Activated naive CD8-positive, alpha-beta T cell treated with anti-CD3 and anti-CD28 coated beads, Interleukin-2, amount 10 ng/mL, durations not matched to agents 7 days and 5 days (primary cell): ENCODE measurements around the gene TSPAN7. TPM values are rescaled to one million over a fixed set of nuclear protein-coding genes. Genes with fewer than 3 reads are reported as not detected.

Experiments
- ATAC-seq: fragments of 150-1000 bp; cut with Tn5 transposase; one replicate; pipeline ENCODE4 v1.10.0; 2021; ENCODE audit warnings: low read depth, moderate library complexity
- POLR2A ChIA-PET: fragments of 350-600 bp; sonication (Branson Sonifier 250); formaldehyde crosslinking; loops from one replicate; lab custom pipeline; 2021; ENCODE audit warnings: antibody characterized with exemption; lab: Charles Lee
- DNase-seq: peaks from one replicate; pipeline ENCODE4 v3.0.0; 2021
- H3K27ac Mint-ChIP-seq: one replicate; pipeline ENCODE4 v1.8.0; 2022; ENCODE audit warnings: mild to moderate bottlenecking, mixed read lengths
- H3K27me3 Mint-ChIP-seq: one replicate; pipeline ENCODE4 v1.8.0; 2022; ENCODE audit warnings: mild to moderate bottlenecking, moderate library complexity, mixed read lengths
- H3K36me3 Mint-ChIP-seq: one replicate; pipeline ENCODE4 v1.8.0; 2021; ENCODE audit warnings: mild to moderate bottlenecking, mixed read lengths
- H3K4me1 Mint-ChIP-seq: one replicate; pipeline ENCODE4 v1.8.0; 2021; ENCODE audit warnings: mixed read lengths
- H3K4me3 Mint-ChIP-seq: one replicate; pipeline ENCODE4 v1.8.0; 2022; ENCODE audit warnings: mild to moderate bottlenecking, moderate library complexity, mixed read lengths
- H3K9me3 Mint-ChIP-seq: one replicate; pipeline ENCODE4 v1.8.0; 2021; ENCODE audit warnings: mixed read lengths
- total RNA-seq, 2 experiments: library from RNA; stranded (reverse); gene quantifications; one replicate each; pipeline ENCODE4 v1.2.3, GENCODE V29; 2021

TSPAN7 gene
- total RNA-seq, 2 experiments from 2014 or later = not detected

DNA sequence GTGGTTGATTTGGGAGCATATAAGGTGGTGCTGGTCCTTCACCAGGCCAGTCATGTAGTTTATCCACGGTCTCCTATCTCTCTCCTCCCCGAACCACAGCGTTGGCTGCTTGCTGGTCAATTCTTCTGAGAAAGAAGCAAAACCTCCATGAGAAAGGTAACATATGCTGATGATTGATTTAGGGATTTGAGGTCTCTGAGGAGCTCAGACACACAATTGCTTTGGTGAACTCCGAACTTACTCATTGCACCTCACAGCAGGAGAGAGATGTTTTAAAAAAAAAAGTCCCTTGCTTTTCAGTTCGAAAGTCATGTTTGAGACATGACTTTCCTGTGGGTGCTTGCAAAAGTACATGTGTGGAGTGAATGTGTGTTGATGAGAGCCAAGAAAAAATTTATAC lies 100.2 kb downstream of the TSPAN7 start:
- POLR2A ChIA-PET = no interaction called here
- Mint-ChIP-seq H3K27ac (no peak overlapping the region), H3K9me3 (no peaks in the 10 kb centered on the region), H3K36me3 (no peaks in the 10 kb centered on the region), H3K27me3 (peaks cover 2% of the 10 kb centered on the region), H3K4me1 (no peaks in the 10 kb centered on the region), H3K4me3 (no peak overlapping the region)
- ATAC-seq (no peak), DNase-seq (no peak)

DNA sequence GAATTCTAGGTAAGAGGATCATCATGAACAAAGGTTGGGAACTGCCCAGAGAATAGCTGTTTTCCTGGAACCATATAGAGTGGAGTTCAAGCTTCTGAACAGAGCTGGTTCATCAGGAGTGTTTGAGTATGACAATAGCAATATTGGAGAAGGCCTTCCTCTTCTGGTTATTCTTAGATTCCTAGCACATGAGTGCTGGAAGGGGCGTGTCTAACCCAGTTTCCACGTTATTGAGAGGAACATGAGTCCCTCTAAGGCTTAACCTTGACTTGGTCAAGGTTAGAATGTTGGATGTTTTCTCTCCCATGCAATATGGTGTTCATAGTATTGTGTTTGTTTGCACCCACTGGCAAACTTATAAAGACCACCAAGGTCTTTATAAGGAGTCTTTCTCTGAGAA lies 101.3 kb downstream of the TSPAN7 start:
- Mint-ChIP-seq H3K27ac (no peak overlapping the region), H3K27me3 (peaks cover 2% of the 10 kb centered on the region), H3K9me3 (no peaks in the 10 kb centered on the region), H3K36me3 (no peaks in the 10 kb centered on the region), H3K4me1 (no peaks in the 10 kb centered on the region), H3K4me3 (no peak overlapping the region)
- ATAC-seq (no peak), DNase-seq (no peak)
- POLR2A ChIA-PET = no interaction called here

DNA sequence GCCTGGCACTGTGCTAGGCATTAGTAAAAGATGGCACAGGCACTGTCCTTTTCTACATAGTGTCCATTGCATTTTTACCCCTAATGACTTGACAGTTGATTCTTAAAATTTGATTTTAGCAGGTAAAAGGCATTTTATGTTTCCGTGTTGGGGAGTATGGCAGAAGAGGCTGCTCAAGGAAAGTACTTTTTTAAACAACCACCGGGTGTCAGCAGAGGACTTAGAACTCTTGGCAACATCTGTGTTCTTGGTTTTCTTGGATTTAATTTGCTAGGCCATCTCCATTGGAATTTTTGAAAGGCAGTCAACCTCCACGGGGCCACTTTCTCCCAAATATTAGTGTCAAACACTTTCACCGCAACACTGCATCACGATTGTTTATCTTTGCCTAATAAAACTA lies 102.9 kb downstream of the TSPAN7 start:
- no peaks in the 10 kb centered on the region for H3K36me3 Mint-ChIP-seq
- ATAC-seq (no peak), DNase-seq (no peak)
- H3K9me3 Mint-ChIP-seq = no peaks in the 10 kb centered on the region
- no peaks in the 10 kb centered on the region for H3K4me1 Mint-ChIP-seq
- no peak overlapping the region for H3K4me3 Mint-ChIP-seq
- no peak overlapping the region for H3K27ac Mint-ChIP-seq
- peaks cover 2% of the 10 kb centered on the region for H3K27me3 Mint-ChIP-seq
- POLR2A ChIA-PET = no interaction called here

DNA sequence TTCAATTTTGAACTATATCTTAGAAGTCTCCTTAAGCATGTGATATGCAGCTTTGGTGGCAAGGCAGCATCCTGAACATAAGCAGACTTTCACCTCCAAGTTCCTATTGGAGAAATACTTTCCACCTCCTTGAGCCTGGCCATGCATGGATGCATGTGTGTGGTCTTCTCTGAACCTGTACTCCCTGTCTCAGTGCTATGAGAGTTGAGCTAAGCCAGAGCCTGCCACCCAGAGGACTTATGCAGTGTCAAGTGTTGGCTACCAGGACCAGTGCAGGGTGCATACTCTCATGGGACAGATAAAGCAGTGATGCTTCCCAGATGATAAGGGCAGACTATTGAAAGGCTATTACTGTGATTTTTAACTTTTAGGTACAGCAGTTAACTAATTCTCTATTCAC lies 105.6 kb downstream of the TSPAN7 start:
- no peak for ATAC-seq
- no peak for DNase-seq
- H3K27ac Mint-ChIP-seq = no peak overlapping the region
- H3K4me3 Mint-ChIP-seq = no peak overlapping the region
- peaks cover 2% of the 10 kb centered on the region for H3K27me3 Mint-ChIP-seq
- H3K36me3 Mint-ChIP-seq = no peaks in the 10 kb centered on the region
- H3K9me3 Mint-ChIP-seq = no peaks in the 10 kb centered on the region
- POLR2A ChIA-PET = no interaction called here
- H3K4me1 Mint-ChIP-seq = no peaks in the 10 kb centered on the region

DNA sequence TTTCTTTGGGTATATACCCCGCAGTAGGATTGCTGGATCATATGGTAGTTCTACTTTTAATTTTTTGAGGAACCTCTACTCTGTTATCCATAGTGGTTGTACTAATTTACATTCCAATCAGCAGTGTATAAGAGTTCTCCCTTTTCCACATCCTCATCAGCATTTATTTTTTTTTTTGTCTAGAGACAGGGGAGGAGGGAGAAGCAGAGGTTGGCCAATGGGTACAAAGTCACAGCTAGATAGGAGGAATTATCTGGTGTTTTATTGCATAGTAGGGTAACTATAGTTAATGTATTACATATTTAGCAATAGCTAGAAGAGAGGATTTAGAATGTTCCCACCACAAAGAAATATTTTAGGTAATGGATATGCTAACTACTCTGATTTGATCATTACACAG lies 107.4 kb downstream of the TSPAN7 start:
- Mint-ChIP-seq H3K9me3 (no peaks in the 10 kb centered on the region), H3K4me1 (no peaks in the 10 kb centered on the region), H3K36me3 (no peaks in the 10 kb centered on the region), H3K27me3 (no peaks in the 10 kb centered on the region), H3K27ac (no peak overlapping the region), H3K4me3 (no peak overlapping the region)
- POLR2A ChIA-PET = no interaction called here
- ATAC-seq (no peak), DNase-seq (no peak)

DNA sequence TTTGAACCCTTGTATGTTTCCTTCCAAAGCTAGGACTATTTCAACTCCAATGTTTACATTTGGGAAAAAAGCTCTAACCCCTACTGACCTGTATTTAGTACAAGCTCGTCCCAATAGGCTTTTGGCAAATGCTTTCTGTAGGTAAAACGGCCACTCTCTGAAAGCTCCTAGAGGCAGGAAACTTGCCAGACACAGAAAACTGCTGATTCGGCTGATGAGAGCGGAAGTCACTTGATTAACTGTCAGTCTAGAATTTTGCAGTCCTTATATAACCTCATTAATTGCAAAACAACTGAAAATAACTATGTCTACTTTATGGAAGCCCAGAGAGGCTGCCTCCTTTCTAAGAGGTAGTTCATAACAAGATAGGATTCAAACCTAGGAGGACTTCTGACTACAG lies 108.1 kb downstream of the TSPAN7 start:
- no peak for DNase-seq
- H3K27ac Mint-ChIP-seq = no peak overlapping the region
- ATAC-seq = no peak
- POLR2A ChIA-PET = no interaction called here
- no peaks in the 10 kb centered on the region for H3K4me1 Mint-ChIP-seq
- H3K36me3 Mint-ChIP-seq = no peaks in the 10 kb centered on the region
- H3K4me3 Mint-ChIP-seq = no peak overlapping the region
- H3K9me3 Mint-ChIP-seq = no peaks in the 10 kb centered on the region
- H3K27me3 Mint-ChIP-seq = no peaks in the 10 kb centered on the region

DNA sequence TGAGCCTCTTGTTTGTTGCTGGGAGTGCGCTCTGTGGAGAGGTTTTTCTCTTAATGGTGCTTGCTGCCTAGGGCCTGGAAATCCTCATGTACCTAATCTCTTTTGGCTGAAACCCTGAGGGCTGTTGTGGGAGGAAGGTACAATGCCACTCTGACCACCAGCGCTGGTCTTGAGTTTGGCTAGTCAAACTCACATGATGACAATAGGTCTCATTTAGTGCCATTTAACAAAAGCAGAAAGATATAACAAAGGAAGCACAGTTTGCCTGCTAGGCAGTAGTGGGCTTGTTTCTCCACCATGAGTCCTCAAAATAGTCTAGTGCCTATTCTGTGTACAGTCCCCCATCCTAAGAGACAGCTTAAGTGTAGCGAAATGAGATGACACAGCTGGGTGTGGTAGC lies 111.3 kb downstream of the TSPAN7 start:
- ATAC-seq (no peak), DNase-seq (no peak)
- POLR2A ChIA-PET = no interaction called here
- Mint-ChIP-seq H3K4me1 (no peaks in the 10 kb centered on the region), H3K36me3 (no peaks in the 10 kb centered on the region), H3K27me3 (peaks cover 2% of the 10 kb centered on the region), H3K4me3 (no peak overlapping the region), H3K9me3 (no peaks in the 10 kb centered on the region), H3K27ac (no peak overlapping the region)

DNA sequence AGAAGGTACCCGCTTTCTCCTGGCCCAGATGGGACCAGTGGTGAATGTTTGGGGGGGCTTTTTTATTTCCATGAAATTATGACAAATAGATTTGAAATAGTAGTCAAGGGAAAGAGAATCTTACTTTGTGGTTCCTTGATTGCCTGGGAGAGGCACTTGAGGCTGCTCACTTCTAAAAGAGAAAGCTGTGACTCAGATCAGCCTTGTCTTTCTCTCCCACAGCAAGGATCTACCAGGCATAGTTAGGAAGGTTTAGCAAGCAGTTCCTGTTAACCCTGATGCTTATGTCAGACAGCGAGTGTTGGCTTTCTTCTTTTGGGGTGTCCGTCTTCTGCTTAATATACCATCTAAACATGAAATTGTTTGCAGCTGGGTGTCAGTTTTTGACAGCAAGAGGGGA lies 114.5 kb downstream of the TSPAN7 start:
- no peak overlapping the region for H3K4me3 Mint-ChIP-seq
- no peaks in the 10 kb centered on the region for H3K9me3 Mint-ChIP-seq
- H3K4me1 Mint-ChIP-seq = no peaks in the 10 kb centered on the region
- H3K36me3 Mint-ChIP-seq = no peaks in the 10 kb centered on the region
- H3K27me3 Mint-ChIP-seq = peaks cover 4% of the 10 kb centered on the region
- ATAC-seq (no peak), DNase-seq (no peak)
- POLR2A ChIA-PET = no interaction called here
- no peak overlapping the region for H3K27ac Mint-ChIP-seq

DNA sequence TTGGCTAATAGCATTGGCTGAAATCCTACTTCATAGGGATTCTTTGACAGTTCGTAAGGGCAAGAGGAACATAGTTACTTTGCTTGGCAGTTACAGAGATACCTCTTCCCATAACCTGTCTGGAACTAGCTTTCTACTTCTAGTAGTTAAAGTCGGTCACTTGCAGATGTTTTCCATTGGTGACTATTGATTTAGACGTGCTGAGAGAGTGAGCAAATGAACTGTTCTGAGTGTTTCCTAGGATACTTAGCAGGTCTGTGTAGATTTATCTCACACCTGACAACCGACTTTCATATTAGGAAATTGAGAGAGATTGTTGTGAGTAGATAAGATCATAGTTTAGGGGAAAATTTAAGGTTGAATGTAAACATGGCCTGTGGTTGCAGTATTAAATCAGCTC lies 116.8 kb downstream of the TSPAN7 start:
- no peak for ATAC-seq
- Mint-ChIP-seq H3K9me3 (no peaks in the 10 kb centered on the region), H3K27ac (no peak overlapping the region), H3K4me1 (no peaks in the 10 kb centered on the region), H3K4me3 (no peak overlapping the region), H3K27me3 (peaks cover 6% of the 10 kb centered on the region), H3K36me3 (no peaks in the 10 kb centered on the region)
- POLR2A ChIA-PET = no interaction called here
- DNase-seq = no peak

DNA sequence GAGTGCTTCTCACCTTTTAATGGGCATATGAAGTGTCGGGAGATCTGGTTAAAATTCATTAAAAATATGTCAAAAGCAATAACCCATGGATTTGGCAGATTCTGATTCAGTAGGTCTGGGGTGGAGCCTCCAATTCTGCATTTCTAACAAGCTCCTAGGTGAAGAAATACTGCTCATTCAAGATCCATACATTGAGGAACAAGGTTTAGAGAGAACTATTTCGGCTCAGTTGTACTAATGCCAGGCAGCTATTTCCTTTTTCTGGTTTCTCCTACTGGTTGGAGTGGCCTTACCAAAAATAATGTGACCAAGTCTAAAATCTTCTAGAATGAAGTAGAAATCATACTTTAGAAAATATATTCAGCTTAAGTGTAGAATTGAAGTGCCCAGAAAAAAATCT lies 117.5 kb downstream of the TSPAN7 start:
- POLR2A ChIA-PET = no interaction called here
- Mint-ChIP-seq H3K4me1 (no peaks in the 10 kb centered on the region), H3K27ac (no peak overlapping the region), H3K4me3 (no peak overlapping the region), H3K9me3 (no peaks in the 10 kb centered on the region), H3K27me3 (peaks cover 6% of the 10 kb centered on the region), H3K36me3 (no peaks in the 10 kb centered on the region)
- ATAC-seq = no peak
- DNase-seq = no peak

DNA sequence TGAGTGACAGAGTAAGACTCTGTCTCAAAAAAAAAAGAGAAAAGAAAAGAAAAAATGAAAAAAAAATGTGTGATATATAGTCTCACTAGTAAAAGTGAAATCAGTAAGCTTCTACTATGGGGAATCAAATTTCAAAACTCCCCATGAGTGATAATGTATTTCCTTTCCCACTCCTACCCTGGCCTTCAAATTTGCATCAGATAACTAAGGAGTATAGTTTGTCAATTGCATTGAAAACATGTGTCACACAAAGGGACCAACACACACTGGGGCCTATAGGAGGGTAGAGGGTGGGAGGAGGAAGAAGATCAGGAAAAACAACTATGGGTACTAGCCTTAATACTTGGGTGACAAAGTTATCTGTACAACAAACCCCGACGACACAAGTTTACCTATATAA lies 118.4 kb downstream of the TSPAN7 start:
- no peak for DNase-seq
- no peaks in the 10 kb centered on the region for H3K36me3 Mint-ChIP-seq
- no peaks in the 10 kb centered on the region for H3K9me3 Mint-ChIP-seq
- H3K4me1 Mint-ChIP-seq = no peaks in the 10 kb centered on the region
- H3K4me3 Mint-ChIP-seq = no peak overlapping the region
- POLR2A ChIA-PET = no interaction called here
- no peak overlapping the region for H3K27ac Mint-ChIP-seq
- no peak for ATAC-seq
- peaks cover 6% of the 10 kb centered on the region for H3K27me3 Mint-ChIP-seq

DNA sequence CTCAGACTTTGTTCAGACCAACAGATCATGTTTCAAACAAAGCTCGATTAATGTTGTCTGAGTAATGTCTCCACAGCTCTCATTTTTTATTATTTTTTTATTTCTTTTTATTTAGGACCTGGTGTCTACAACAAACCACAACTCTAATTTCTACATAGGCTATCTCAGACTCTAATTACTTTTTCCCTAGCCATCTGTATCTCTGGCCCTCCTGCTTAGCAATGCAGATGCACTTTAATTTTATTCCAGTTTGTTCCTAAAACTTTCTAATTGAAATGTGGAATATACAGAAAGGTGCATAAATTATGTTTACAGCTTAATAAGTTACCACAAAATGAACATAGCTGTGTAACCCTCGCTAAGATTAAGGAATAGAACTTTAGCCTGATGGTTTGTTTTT lies 120.8 kb downstream of the TSPAN7 start:
- no peaks in the 10 kb centered on the region for H3K36me3 Mint-ChIP-seq
- H3K9me3 Mint-ChIP-seq = no peaks in the 10 kb centered on the region
- no peak overlapping the region for H3K27ac Mint-ChIP-seq
- H3K4me3 Mint-ChIP-seq = no peak overlapping the region
- H3K27me3 Mint-ChIP-seq = peaks cover 4% of the 10 kb centered on the region
- POLR2A ChIA-PET = no interaction called here
- DNase-seq (no peak), ATAC-seq (no peak)
- no peaks in the 10 kb centered on the region for H3K4me1 Mint-ChIP-seq

DNA sequence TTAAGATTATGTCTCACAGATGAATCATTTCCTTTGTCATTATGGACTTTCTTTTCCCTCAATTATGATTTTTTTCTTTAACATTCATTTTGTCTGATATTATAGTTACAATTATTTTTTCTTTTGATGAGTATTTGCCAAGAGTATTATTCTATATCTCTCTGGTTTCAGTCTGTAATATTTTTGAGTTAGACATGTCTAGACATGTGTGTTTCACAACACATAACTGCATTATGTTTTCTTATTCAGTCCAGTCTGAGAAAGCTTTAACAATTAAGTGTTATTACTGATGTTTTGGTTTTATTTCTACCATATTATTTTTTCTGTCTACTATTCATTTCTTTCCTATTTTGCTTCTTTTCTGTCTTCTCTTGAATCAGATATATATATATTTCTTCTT lies 131.6 kb downstream of the TSPAN7 start:
- H3K4me1 Mint-ChIP-seq = no peaks in the 10 kb centered on the region
- peaks cover 2% of the 10 kb centered on the region for H3K9me3 Mint-ChIP-seq
- no peak overlapping the region for H3K4me3 Mint-ChIP-seq
- no peaks in the 10 kb centered on the region for H3K36me3 Mint-ChIP-seq
- H3K27ac Mint-ChIP-seq = no peak overlapping the region
- POLR2A ChIA-PET = no interaction called here
- DNase-seq = no peak
- H3K27me3 Mint-ChIP-seq = peaks cover 4% of the 10 kb centered on the region
- no peak for ATAC-seq

DNA sequence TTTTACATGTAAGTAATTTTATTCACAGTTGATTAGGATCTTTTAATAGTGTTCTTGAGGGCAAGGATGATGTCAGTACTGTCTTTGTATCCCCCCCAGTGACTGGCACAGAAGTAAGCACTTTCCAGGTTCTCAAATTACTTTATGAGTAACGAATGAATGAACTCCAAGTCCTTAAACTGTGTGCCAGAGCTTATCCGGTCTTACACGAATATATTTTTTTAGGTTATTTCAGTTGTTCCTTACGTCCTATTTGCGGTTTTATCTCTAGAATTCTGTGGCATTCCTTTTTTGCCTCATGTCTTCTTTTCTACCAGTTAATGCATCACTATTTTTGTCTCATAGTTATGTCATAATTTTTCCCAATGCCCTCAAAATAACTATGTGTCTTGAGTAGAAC lies 133.1 kb downstream of the TSPAN7 start:
- Mint-ChIP-seq H3K4me3 (no peak overlapping the region), H3K4me1 (no peaks in the 10 kb centered on the region), H3K27ac (no peak overlapping the region), H3K9me3 (peaks cover 2% of the 10 kb centered on the region), H3K27me3 (peaks cover 4% of the 10 kb centered on the region), H3K36me3 (no peaks in the 10 kb centered on the region)
- ATAC-seq (no peak), DNase-seq (no peak)
- POLR2A ChIA-PET = no interaction called here

DNA sequence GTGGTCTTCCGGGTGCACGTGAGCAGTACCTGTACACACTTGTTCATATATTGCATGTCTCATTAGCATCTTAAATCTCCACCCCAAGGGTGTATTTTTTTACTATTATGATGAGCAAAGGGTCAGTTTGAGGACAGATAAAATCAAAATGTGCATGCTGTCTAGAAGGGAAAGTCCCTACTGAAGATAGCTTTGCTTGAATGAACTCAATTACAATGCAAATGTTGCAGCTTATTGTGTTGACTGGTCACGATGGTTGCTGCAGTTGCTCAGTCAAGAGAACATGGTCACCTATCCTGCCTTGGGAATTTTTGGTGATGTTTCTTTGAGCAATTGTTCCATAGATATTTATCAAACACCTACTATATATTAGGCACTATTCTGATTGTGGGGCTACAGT lies 136.1 kb downstream of the TSPAN7 start:
- ATAC-seq (no peak), DNase-seq (no peak)
- Mint-ChIP-seq H3K4me3 (no peak overlapping the region), H3K9me3 (peaks cover 2% of the 10 kb centered on the region), H3K27ac (no peak overlapping the region), H3K36me3 (no peaks in the 10 kb centered on the region), H3K27me3 (peaks cover 3% of the 10 kb centered on the region), H3K4me1 (peaks cover 1% of the 10 kb centered on the region)
- POLR2A ChIA-PET = no interaction called here
